Transverse colon (tissue), 4 donors: ENCODE measurements around the gene CEND1. TPM values are rescaled to one million over a fixed set of nuclear protein-coding genes. Genes with fewer than 3 reads are reported as not detected.

Experiments
- DNase-seq: peaks from one replicate; pipeline ENCODE4 v3.0.0-alpha.2; 2019
- H3K27ac ChIP-seq, 4 donors: fragments of 200-600 bp; sonication (generic); 2 replicates each; pipeline ENCODE4 v1.5.1; 2016 to 2018; ENCODE audit warnings: inconsistent platforms in 4 of 4
- H3K27me3 ChIP-seq: fragments of 200-600 bp; sonication (generic); 2 replicates; pipeline ENCODE4 v1.5.1; 2017; ENCODE audit warnings: inconsistent platforms
- H3K36me3 ChIP-seq, 4 donors: fragments of 200-600 bp; sonication (generic); 2 replicates each; pipeline ENCODE4 v1.5.1; 2017 to 2019; ENCODE audit warnings: inconsistent platforms in 4 of 4
- H3K4me1 ChIP-seq, 4 donors: fragments of 200-600 bp; sonication (generic); 2 replicates each; pipeline ENCODE4 v1.5.1; 2017 to 2020; ENCODE audit warnings: inconsistent platforms in 4 of 4
- H3K4me3 ChIP-seq, 4 donors: fragments of 200-600 bp; sonication (generic); 1 replicate in 1 of 4; 2 replicates in 3 of 4; pipeline versions ENCODE4 v1.5.1 to v1.6.1; 2017 to 2019; ENCODE audit warnings: inconsistent platforms in 4 of 4
- H3K9me3 ChIP-seq, 2 donors: fragments of 200-600 bp; sonication (generic); 2 replicates each; pipeline ENCODE4 v1.5.1; 2017 to 2019; ENCODE audit warnings: inconsistent platforms in 2 of 2
- CTCF ChIP-seq, 5 experiments: fragments of 200-600 bp in 3 of 5; fragments of 450-650 bp in 2 of 5; sonication (generic) in 3 of 5; IDR thresholded peaks; 1 replicate in 2 of 5; 2 replicates in 3 of 5; pipeline ENCODE4 v1.5.1; 2016 to 2017; ENCODE audit warnings: antibody characterized with exemption in 5 of 5, inconsistent platforms in 3 of 5, mild to moderate bottlenecking in 2 of 5, moderate library complexity in 1 of 5
- EP300 ChIP-seq: sonication (generic); formaldehyde crosslinking; IDR thresholded peaks from one replicate; pipeline ENCODE4 v1.6.1; 2017; ENCODE audit warnings: antibody characterized with exemption, low read depth
- POLR2A ChIP-seq: fragments of 450-650 bp; IDR thresholded peaks from one replicate; pipeline ENCODE4 v1.6.1; 2016; ENCODE audit warnings: antibody characterized with exemption, mild to moderate bottlenecking, moderate library complexity
- POLR2AphosphoS5 ChIP-seq, 3 donors: sonication (generic); formaldehyde crosslinking; IDR thresholded peaks; one replicate each; pipeline ENCODE4 v1.6.1; 2016; ENCODE audit warnings: antibody characterized with exemption in 3 of 3
- WGBS, 2 donors: methylation state at CpG; one replicate each; pipeline ENCODE4 v1.1.5; 2018; ENCODE audit warnings: low coverage in 1 of 2; 5-methylcytosine and 5-hydroxymethylcytosine counted together
- in situ Hi-C, 4 donors: fragments of 200-750 bp; cut with MboI; loops; one replicate each; pipeline versions ENCODE4 v1.15.0 to v1.15.1; 2017; ENCODE audit warnings: low sequenced_read_pairs in 3 of 4, low pct_ligation_motif_present in 1 of 4, low pct_unique_long_range_greater_than_20kb in 1 of 4
- intact Hi-C: fragments of 100-400 bp; cut with DNase I; formaldehyde crosslinking; loops from one replicate; pipeline ENCODE4 v1.15.1; 2023; ENCODE audit warnings: low total_unique reads
- total RNA-seq, 4 donors: library from RNA; depleted of rRNA; stranded (reverse); fragments of >200 nt; gene quantifications; one replicate each; pipeline ENCODE4 v1.1.0, GENCODE V29; 2016

CEND1 gene
- total RNA-seq, 4 donors from 2014 or later, result 0.79 to 1.2 TPM; not detected in 2

DNA sequence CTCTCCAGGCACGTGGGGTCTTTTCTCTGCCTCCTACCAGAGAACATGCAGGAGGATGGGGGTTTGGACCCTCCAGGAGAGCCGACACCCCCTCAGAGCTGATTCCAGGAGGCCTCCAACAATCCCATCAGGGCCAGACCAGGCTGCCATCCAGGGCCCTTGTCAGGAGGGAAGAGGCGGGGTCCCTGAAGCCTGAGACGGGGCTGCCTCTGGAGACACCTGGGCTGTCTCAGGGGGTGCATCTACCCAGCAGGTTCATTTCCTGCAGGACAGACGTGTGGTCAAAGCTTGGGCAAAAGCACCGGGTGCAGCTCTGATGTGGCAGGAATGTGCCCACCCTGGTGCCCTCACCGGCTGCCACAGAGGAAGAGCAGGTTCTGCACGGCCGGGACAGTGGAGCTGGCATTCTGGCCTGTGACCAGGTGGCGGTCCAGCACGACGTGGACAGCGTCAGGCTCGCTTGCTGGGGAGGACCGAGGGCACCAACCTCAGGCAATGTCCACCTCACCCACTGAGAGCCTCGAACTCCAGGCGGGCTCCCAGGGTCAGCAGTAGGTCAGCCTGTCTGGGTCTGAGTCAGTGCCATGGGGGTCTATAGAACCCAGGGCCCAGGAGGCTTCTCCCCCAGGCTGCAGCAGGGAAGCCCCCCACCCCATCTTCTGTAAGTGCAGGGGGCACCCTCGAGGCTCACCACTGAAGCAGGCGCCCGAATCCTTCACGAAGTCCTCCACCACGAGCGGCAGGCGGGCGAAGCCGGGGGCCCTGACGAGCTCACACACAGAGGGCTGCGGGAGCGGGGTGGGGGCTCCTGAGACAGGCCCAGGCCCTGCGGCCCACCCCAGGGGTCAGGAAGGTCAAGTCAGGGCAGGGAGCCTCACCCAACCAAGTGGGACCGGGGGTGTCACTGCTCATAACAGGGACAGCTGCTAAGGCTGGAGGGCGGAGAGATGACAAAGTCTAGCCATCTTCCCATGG lies 19.0 kb downstream of the CEND1 start:
- Histone ChIP-seq H3K9me3 (no peaks in the 10 kb centered on the region), H3K27ac (no peak overlapping the region), H3K4me1 (peaks cover 9 to 12% (median 10%) of the 10 kb centered on the region in 4 donors), H3K36me3 (peaks cover 0 to 16% (median 0%) of the 10 kb centered on the region in 4 donors), H3K27me3 (no peaks in the 10 kb centered on the region), H3K4me3 (no peak overlapping the region)
- in situ Hi-C loops (no loop called here), intact Hi-C loops (no loop called here)
- TF ChIP-seq EP300 (no peak), CTCF (IDR thresholded peaks at IDR 0.05) (no peak), POLR2A (no peak), POLR2AphosphoS5 (IDR thresholded peaks at IDR 0.05) (no peak)
- WGBS, 2 donors, result 95% methylated on average over 32 of the region's 32 CpGs; no CpG with 5 or more reads in 1 of the 2 donors
- DNase-seq, result no peak

GRCh38 chr11:769887-770641 lies 19.8 kb downstream of the CEND1 start:
- Histone ChIP-seq H3K27ac (no peak overlapping the region), H3K4me3 (no peak overlapping the region), H3K36me3 (peaks cover 0 to 16% (median under 1%) of the 10 kb centered on the region in 4 donors), H3K27me3 (no peaks in the 10 kb centered on the region), H3K4me1 (peaks cover under 1 to 3% (median 2%) of the 10 kb centered on the region in 4 donors), H3K9me3 (no peaks in the 10 kb centered on the region)
- intact Hi-C loops (no loop called here), in situ Hi-C loops (no loop called here)
- no peak for TF ChIP-seq POLR2AphosphoS5 (IDR thresholded peaks at IDR 0.05)
- TF ChIP-seq EP300, result no peak
- TF ChIP-seq CTCF (IDR thresholded peaks at IDR 0.05), result no peak
- TF ChIP-seq POLR2A, result no peak
- WGBS, 2 donors, result 92% methylated on average over 23 of the region's 23 CpGs; no CpG with 5 or more reads in 1 of the 2 donors
- DNase-seq, result no peak

DNA sequence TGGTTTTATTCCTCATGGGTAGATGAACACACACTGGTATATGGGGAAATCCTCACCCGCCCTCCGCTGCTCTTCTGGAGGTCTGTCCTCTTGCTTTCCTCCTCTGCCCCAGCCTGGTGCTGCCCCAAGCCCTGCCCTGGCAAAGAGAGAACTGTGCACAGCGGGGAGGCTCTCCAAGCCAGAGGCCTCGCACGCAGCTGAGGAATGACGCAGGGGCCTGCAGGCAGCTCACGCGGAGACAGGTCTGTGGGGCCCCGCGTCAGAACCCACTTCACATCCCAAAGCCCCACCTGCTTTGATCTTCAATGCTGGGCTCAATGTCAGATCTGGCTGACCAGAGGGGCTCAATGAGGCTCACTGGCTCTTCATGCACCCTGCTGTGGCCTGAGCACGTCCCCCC lies 22.7 kb downstream of the CEND1 start:
- Histone ChIP-seq H3K9me3 (no peaks in the 10 kb centered on the region), H3K4me3 (no peak overlapping the region), H3K27ac (no peak overlapping the region), H3K27me3 (no peaks in the 10 kb centered on the region), H3K36me3 (peaks cover 0 to 30% (median 11%) of the 10 kb centered on the region in 4 donors), H3K4me1 (peaks cover 3 to 12% (median 11%) of the 10 kb centered on the region in 4 donors)
- intact Hi-C loops, result no loop called here
- no peak for TF ChIP-seq CTCF (IDR thresholded peaks at IDR 0.05)
- TF ChIP-seq EP300, result no peak
- TF ChIP-seq POLR2A, result no peak
- no peak for TF ChIP-seq POLR2AphosphoS5 (IDR thresholded peaks at IDR 0.05)
- in situ Hi-C loops, result no loop called here
- no peak for DNase-seq
- 95 to 100% methylated on average over 1 to 11 of the region's 11 CpGs for WGBS, 2 donors

- TF ChIP-seq CTCF (IDR thresholded peaks at IDR 0.05), result no peak
- TF ChIP-seq POLR2A, result no peak
- TF ChIP-seq POLR2AphosphoS5 (IDR thresholded peaks at IDR 0.05), result no peak
- TF ChIP-seq EP300, result no peak
- H3K9me3 ChIP-seq, result no peaks in the 10 kb centered on the region
- H3K27ac ChIP-seq, result no peak overlapping the region
- intact Hi-C loops, result no loop called here
- WGBS, 2 donors, result 69 to 98% methylated on average over 2 of the region's 2 CpGs
- H3K27me3 ChIP-seq, result no peaks in the 10 kb centered on the region
- no peak for DNase-seq
- peaks cover 0 to 30% (median 11%) of the 10 kb centered on the region in 4 donors for H3K36me3 ChIP-seq
- no peak overlapping the region for H3K4me3 ChIP-seq
- peaks cover 3 to 13% (median 11%) of the 10 kb centered on the region in 4 donors for H3K4me1 ChIP-seq
- in situ Hi-C loops, result no loop called here
Measured at GRCh38 chr11:766936-767210, 23.0 kb downstream of the CEND1 start.
